ENCODE results near the gene PLEKHG5. TPM values are rescaled to one million over a fixed set of nuclear protein-coding genes. Genes with fewer than 3 reads are reported as not detected.

The PLEKHG5 gene
- total RNA-seq, 6 donors from 2014 or later, result 5.0 to 31.4 (median 12.6) TPM

DNA sequence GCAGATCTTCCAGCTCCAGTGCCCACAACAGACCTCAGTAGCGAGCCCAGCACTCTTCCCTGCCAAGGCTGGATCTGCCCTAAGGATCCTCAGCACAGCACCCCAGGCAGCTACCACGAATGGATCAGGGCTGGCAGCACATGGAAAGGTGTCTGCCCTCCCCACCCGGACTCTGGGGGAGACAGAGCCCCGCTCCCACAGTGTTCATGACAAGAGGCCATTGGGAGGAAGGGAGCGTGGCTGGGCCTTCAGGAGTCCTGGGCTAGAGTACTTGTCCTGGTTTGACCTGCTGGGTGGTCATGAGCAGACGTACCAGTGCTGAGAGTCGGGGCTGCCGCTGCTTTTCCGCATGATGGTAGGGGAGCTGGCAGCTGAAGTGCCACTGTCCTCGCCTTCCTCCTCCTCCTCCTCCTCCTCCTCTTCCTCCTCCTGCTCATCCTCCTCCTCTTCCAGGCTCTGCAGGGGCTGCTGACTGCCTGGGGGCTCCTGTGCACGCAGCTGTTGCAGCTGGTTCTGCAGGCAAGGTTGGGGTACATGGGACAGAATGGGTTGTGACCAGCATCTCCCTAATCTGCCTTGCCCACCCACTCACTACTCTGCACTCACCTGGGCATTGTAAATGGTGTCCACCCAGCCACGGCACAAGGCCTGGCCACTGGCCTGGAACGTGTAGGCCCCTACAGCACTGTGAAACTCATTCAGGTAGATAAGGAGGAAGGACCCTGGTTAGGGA is 22.6 kb downstream of the PLEKHG5 start:
- no peak overlapping the region for H3K4me3 ChIP-seq
- no peaks in the 10 kb centered on the region for H3K9me3 ChIP-seq
- H3K27me3 ChIP-seq, result peaks cover 0 to 6% (median 2%) of the 10 kb centered on the region in 4 donors
- peaks cover 0 to 16% (median 5%) of the 10 kb centered on the region in 4 donors for H3K4me1 ChIP-seq
- peaks cover 0 to 46% (median 8%) of the 10 kb centered on the region in 4 donors for H3K36me3 ChIP-seq
- no peak overlapping the region for H3K27ac ChIP-seq
- TF ChIP-seq EP300 (IDR thresholded peaks at IDR 0.05) (no peak), POLR2AphosphoS5 (IDR thresholded peaks at IDR 0.05) (no peak), POLR2A (IDR thresholded peaks at IDR 0.05) (no peak), CTCF (IDR thresholded peaks at IDR 0.05) (no peak)
- 90 to 91% methylated on average over 7 to 8 of the region's 13 CpGs for WGBS, 2 donors
- ATAC-seq (ENCODE audit: low FRiP score in 2 of 2), result no peak
- DNase-seq, result no peak

- DNase-seq (peak in 1 of 2 donors; percentile 68), ATAC-seq (ENCODE audit: low FRiP score in 2 of 2) (no peak)
- H3K27me3 ChIP-seq, result peaks cover 0 to 6% (median 2%) of the 10 kb centered on the region in 4 donors
- H3K9me3 ChIP-seq, result no peaks in the 10 kb centered on the region
- H3K27ac ChIP-seq, result no peak overlapping the region
- peaks cover 0 to 16% (median 5%) of the 10 kb centered on the region in 4 donors for H3K4me1 ChIP-seq
- WGBS, 2 donors, result 90 to 95% methylated on average over 12 to 30 of the region's 30 CpGs
- TF ChIP-seq EP300 (IDR thresholded peaks at IDR 0.05), result no peak
- no peak for TF ChIP-seq POLR2A (IDR thresholded peaks at IDR 0.05)
- TF ChIP-seq CTCF (IDR thresholded peaks at IDR 0.05), result no peak
- no peak for TF ChIP-seq POLR2AphosphoS5 (IDR thresholded peaks at IDR 0.05)
- peaks cover 0 to 46% (median 7%) of the 10 kb centered on the region in 4 donors for H3K36me3 ChIP-seq
- no peak overlapping the region for H3K4me3 ChIP-seq
These were observed 23.5 kb downstream of the PLEKHG5 start for GRCh38 chr1:6467744-6468688.

GRCh38 chr1:6467224-6467623 is 24.2 kb downstream of the PLEKHG5 start:
- no peak overlapping the region for H3K27ac ChIP-seq
- TF ChIP-seq EP300 (IDR thresholded peaks at IDR 0.05), result no peak
- TF ChIP-seq CTCF (IDR thresholded peaks at IDR 0.05), result no peak
- no peak for TF ChIP-seq POLR2A (IDR thresholded peaks at IDR 0.05)
- TF ChIP-seq POLR2AphosphoS5 (IDR thresholded peaks at IDR 0.05), result no peak
- H3K9me3 ChIP-seq, result no peaks in the 10 kb centered on the region
- no peak overlapping the region for H3K4me3 ChIP-seq
- ATAC-seq (ENCODE audit: low FRiP score in 2 of 2) (no peak), DNase-seq (peak in 1 of 2 donors; percentile 75)
- peaks cover 0 to 6% (median 2%) of the 10 kb centered on the region in 4 donors for H3K27me3 ChIP-seq
- peaks cover 0 to 16% (median 3%) of the 10 kb centered on the region in 4 donors for H3K4me1 ChIP-seq
- 81 to 96% methylated on average over 3 to 12 of the region's 12 CpGs for WGBS, 2 donors
- H3K36me3 ChIP-seq, result peaks cover 0 to 39% (median 4%) of the 10 kb centered on the region in 4 donors

DNA sequence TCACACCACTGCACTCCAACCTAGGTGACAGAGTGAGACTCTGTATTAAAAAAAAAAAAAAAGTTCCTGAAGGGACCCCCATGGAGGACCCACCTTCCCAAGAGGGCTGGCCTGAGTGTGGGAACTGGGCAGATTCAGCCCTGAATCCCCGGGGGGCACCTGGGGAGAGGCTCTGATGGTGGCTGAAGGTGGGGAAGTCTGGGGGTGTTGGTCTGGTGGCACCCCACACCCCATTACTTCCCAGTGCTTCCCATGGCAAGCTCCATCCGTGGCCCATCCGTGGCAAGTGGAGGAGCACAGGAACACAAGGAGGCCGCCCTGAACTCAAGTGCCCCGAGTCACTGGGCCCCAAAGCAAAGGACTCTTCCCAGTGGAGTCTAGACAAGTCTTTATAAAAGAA is 24.7 kb downstream of the PLEKHG5 start:
- Histone ChIP-seq H3K4me1 (peaks cover 0 to 16% (median 3%) of the 10 kb centered on the region in 4 donors), H3K27me3 (peaks cover 0 to 6% (median 2%) of the 10 kb centered on the region in 4 donors), H3K9me3 (no peaks in the 10 kb centered on the region), H3K36me3 (peaks cover 0 to 41% (median 4%) of the 10 kb centered on the region in 4 donors), H3K27ac (no peak overlapping the region), H3K4me3 (no peak overlapping the region)
- no peak for TF ChIP-seq POLR2AphosphoS5 (IDR thresholded peaks at IDR 0.05)
- no peak for TF ChIP-seq CTCF (IDR thresholded peaks at IDR 0.05)
- no peak for TF ChIP-seq EP300 (IDR thresholded peaks at IDR 0.05)
- TF ChIP-seq POLR2A (IDR thresholded peaks at IDR 0.05), result no peak
- no peak for DNase-seq
- 96 to 100% methylated on average over 1 to 5 of the region's 5 CpGs for WGBS, 2 donors
- no peak for ATAC-seq (ENCODE audit: low FRiP score in 2 of 2)
